HepG2 (cell line): Measurements from ENCODE around the gene ERC1. TPM values are rescaled to one million over a fixed set of nuclear protein-coding genes. Genes with fewer than 3 reads are reported as not detected.

Experiments
- ATAC-seq: fragments of 200-7000 bp; cut with Tn5 transposase; 3 replicates; pipeline ENCODE4 v1.9.1; 2020; ENCODE audit warnings: mild to moderate bottlenecking, moderate library complexity
- BruUV-seq: library from RNA; stranded (reverse); fragments of 400-500 nt; replicated peaks from 2 replicates; lab custom pipeline; 2021; lab: Mats Ljungman, UMichigan
- CTCF ChIA-PET: fragments of 300-600 bp; formaldehyde crosslinking; extraction: SDS; loops from one replicate; lab custom pipeline; 2021; ENCODE audit warnings: low total read pairs, inconsistent platforms, low intra/inter-chr PET ratio; lab: Yijun Ruan, JAX
- POLR2A ChIA-PET: fragments of 350-600 bp; sonication (Branson Sonifier 250); formaldehyde crosslinking; loops from one replicate; lab custom pipeline; 2020; ENCODE audit warnings: antibody characterized with exemption, inconsistent platforms; lab: Yijun Ruan, JAX
- DNase-seq: peaks from one replicate; pipeline ENCODE4 v3.0.0-alpha.2; 2015; ENCODE audit warnings: low spot score
- FAIRE-seq: peaks from 3 replicates; lab custom pipeline; 2011; peaks lifted over from hg19 to GRCh38; lab: Jason Lieb, UNC
- H2AFZ ChIP-seq: one replicate; pipeline ENCODE4 v1.6.1; 2011; ENCODE audit warnings: low read length, inconsistent platforms
- H3K27ac ChIP-seq: fragments of 300-600 bp; 3 replicates; pipeline ENCODE4 v1.8.0; 2011; ENCODE audit warnings: mixed run types, mild to moderate bottlenecking, mixed read lengths, low read length, inconsistent platforms; ENCODE audit not compliant: insufficient read depth; ENCODE audit errors: extremely low read length
- H3K27me3 ChIP-seq, 2 experiments: fragments of 200-600 bp in 1 of 2; 2 replicates in 1 of 2; 3 replicates in 1 of 2; pipeline versions ENCODE4 v1.6.0 to v1.8.0; 2011; ENCODE audit warnings: low read length in 2 of 2, mild to moderate bottlenecking in 2 of 2, moderate library complexity in 2 of 2, inconsistent platforms in 1 of 2; ENCODE audit not compliant: insufficient read depth in 2 of 2, control insufficient read depth in 1 of 2
- H3K36me3 ChIP-seq, 2 experiments: fragments of 200-600 bp in 1 of 2; replicated peaks in 1 of 2; 2 replicates in 1 of 2; 3 replicates in 1 of 2; pipeline versions ENCODE4 v1.5.1 to v1.8.0; 2011; ENCODE audit warnings: low read length in 2 of 2, inconsistent platforms in 1 of 2; ENCODE audit not compliant: insufficient read depth in 2 of 2, control insufficient read depth in 1 of 2
- H3K4me1 ChIP-seq: 2 replicates; pipeline ENCODE4 v1.5.1; 2012; ENCODE audit warnings: low read length, inconsistent platforms; ENCODE audit not compliant: insufficient read depth
- H3K4me2 ChIP-seq: 2 replicates; pipeline ENCODE4 v1.6.0; 2011; ENCODE audit warnings: low read depth, low read length, inconsistent platforms
- H3K4me3 ChIP-seq, 3 experiments: fragments of 200-600 bp in 1 of 3; sonication (generic), shearing (Covaris generic) in 1 of 3; replicated peaks in 1 of 3; 2 replicates each; pipeline ENCODE4 v1.5.1; 2011 to 2016; ENCODE audit warnings: low read length in 3 of 3, inconsistent platforms in 2 of 3, low read depth in 2 of 3, mild to moderate bottlenecking in 2 of 3, control low read depth in 1 of 3, mixed read lengths in 1 of 3; ENCODE audit not compliant: insufficient read depth in 1 of 3
- H3K79me2 ChIP-seq: one replicate; pipeline ENCODE4 v1.6.1; 2011; ENCODE audit warnings: low read length, inconsistent platforms; ENCODE audit not compliant: insufficient read depth
- H3K9ac ChIP-seq: 2 replicates; pipeline ENCODE4 v1.6.0; 2011; ENCODE audit warnings: mild to moderate bottlenecking, low read depth, low read length, inconsistent platforms; ENCODE audit not compliant: insufficient read depth
- H3K9me3 ChIP-seq: 2 replicates; pipeline ENCODE4 v1.5.1; 2012; ENCODE audit warnings: mild to moderate bottlenecking, low read length
- H4K20me1 ChIP-seq: 2 replicates; pipeline ENCODE4 v1.6.0; 2011; ENCODE audit warnings: inconsistent platforms, mild to moderate bottlenecking, low read length, moderate library complexity; ENCODE audit not compliant: insufficient read depth
- RFX1 ChIP-seq: fragments of 450-650 bp; IDR thresholded peaks from 2 replicates; pipeline ENCODE4 v1.6.1; 2017
- WGBS: methylation state at CpG from one replicate; pipeline ENCODE4 v1.1.6; 2017; ENCODE audit warnings: low lambda C conversion rate; 5-methylcytosine and 5-hydroxymethylcytosine counted together
- in situ Hi-C: cut with HindIII; loops from 2 replicates; pipeline ENCODE4 v1.10.0; 2017; ENCODE audit warnings: low pct_unique_long_range_greater_than_20kb; ENCODE audit not compliant: extremely low pct_ligation_motif_present
- intact Hi-C: fragments of 100-400 bp; cut with micrococcal nuclease; formaldehyde crosslinking; loops from one replicate; pipeline ENCODE4 v1.10.0; 2022; ENCODE audit not compliant: unreplicated experiment
- polyA plus RNA-seq, 8 experiments: library from polyadenylated mRNA; depleted of rRNA in 3 of 8; stranded (reverse) in 7 of 8; unstranded in 1 of 8; fragments of >200 nt; fragmentation: Illumina TruSeq in 4 of 8; extraction: Trizol in 4 of 8; gene quantifications; 2 replicates each; pipeline versions ENCODE4 v1.2.1 to v1.2.3, GENCODE V29; 2011 to 2016; ENCODE audit warnings: low read depth in 4 of 8, missing spikeins in 1 of 8, mixed read lengths in 1 of 8; ENCODE audit not compliant: insufficient read depth in 1 of 8
- total RNA-seq, 5 experiments: library from RNA; depleted of rRNA; stranded (reverse); fragments of >200 nt; fragmentation: Illumina TruSeq; extraction: Trizol; gene quantifications; 2 replicates each; pipeline ENCODE4 v1.2.3, GENCODE V29; 2016; ENCODE audit warnings: low read depth in 1 of 5
- TF ChIP-seq, protein P1 (sequence below): sonication (generic); formaldehyde crosslinking; IDR thresholded peaks from 2 replicates; pipeline ENCODE4 v1.4.0; 2020; ENCODE audit warnings: mild to moderate bottlenecking, missing genetic modification reagents
- TF ChIP-seq, protein P2 (sequence below): sonication (generic); formaldehyde crosslinking; IDR thresholded peaks from 2 replicates; pipeline ENCODE4 v1.4.0; 2020; ENCODE audit warnings: missing genetic modification reagents, borderline replicate concordance

Gene ERC1
- total and polyA plus RNA-seq, 2 of the 13 experiments (the other 11 are each of a cell fraction or from before 2014, with no cell fraction given): 6.1 to 12.4 TPM

GRCh38 chr12:1083889-1084262 is 92.9 kb downstream of the ERC1 start:
- TF ChIP-seq, protein P1, sequence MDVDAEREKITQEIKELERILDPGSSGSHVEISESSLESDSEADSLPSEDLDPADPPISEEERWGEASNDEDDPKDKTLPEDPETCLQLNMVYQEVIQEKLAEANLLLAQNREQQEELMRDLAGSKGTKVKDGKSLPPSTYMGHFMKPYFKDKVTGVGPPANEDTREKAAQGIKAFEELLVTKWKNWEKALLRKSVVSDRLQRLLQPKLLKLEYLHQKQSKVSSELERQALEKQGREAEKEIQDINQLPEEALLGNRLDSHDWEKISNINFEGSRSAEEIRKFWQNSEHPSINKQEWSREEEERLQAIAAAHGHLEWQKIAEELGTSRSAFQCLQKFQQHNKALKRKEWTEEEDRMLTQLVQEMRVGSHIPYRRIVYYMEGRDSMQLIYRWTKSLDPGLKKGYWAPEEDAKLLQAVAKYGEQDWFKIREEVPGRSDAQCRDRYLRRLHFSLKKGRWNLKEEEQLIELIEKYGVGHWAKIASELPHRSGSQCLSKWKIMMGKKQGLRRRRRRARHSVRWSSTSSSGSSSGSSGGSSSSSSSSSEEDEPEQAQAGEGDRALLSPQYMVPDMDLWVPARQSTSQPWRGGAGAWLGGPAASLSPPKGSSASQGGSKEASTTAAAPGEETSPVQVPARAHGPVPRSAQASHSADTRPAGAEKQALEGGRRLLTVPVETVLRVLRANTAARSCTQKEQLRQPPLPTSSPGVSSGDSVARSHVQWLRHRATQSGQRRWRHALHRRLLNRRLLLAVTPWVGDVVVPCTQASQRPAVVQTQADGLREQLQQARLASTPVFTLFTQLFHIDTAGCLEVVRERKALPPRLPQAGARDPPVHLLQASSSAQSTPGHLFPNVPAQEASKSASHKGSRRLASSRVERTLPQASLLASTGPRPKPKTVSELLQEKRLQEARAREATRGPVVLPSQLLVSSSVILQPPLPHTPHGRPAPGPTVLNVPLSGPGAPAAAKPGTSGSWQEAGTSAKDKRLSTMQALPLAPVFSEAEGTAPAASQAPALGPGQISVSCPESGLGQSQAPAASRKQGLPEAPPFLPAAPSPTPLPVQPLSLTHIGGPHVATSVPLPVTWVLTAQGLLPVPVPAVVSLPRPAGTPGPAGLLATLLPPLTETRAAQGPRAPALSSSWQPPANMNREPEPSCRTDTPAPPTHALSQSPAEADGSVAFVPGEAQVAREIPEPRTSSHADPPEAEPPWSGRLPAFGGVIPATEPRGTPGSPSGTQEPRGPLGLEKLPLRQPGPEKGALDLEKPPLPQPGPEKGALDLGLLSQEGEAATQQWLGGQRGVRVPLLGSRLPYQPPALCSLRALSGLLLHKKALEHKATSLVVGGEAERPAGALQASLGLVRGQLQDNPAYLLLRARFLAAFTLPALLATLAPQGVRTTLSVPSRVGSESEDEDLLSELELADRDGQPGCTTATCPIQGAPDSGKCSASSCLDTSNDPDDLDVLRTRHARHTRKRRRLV (CRISPR knock-in tag): no peak
- peak; percentile 27; the same call in 1 of the 2 replicates for TF ChIP-seq RFX1
- TF ChIP-seq, protein P2, sequence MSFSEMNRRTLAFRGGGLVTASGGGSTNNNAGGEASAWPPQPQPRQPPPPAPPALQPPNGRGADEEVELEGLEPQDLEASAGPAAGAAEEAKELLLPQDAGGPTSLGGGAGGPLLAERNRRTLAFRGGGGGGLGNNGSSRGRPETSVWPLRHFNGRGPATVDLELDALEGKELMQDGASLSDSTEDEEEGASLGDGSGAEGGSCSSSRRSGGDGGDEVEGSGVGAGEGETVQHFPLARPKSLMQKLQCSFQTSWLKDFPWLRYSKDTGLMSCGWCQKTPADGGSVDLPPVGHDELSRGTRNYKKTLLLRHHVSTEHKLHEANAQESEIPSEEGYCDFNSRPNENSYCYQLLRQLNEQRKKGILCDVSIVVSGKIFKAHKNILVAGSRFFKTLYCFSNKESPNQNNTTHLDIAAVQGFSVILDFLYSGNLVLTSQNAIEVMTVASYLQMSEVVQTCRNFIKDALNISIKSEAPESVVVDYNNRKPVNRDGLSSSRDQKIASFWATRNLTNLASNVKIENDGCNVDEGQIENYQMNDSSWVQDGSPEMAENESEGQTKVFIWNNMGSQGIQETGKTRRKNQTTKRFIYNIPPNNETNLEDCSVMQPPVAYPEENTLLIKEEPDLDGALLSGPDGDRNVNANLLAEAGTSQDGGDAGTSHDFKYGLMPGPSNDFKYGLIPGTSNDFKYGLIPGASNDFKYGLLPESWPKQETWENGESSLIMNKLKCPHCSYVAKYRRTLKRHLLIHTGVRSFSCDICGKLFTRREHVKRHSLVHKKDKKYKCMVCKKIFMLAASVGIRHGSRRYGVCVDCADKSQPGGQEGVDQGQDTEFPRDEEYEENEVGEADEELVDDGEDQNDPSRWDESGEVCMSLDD (CRISPR knock-in tag): no peak
- DNase-seq: peak; percentile 28
- Histone ChIP-seq H3K27ac (no peak overlapping the region), H3K4me1 (no peaks in the 10 kb centered on the region), H3K79me2 (no peaks in the 10 kb centered on the region), H3K4me3 (no peak overlapping the region), H3K9ac (no peak overlapping the region), H3K4me2 (no peak overlapping the region), H3K36me3 (no peaks in the 10 kb centered on the region), H2AFZ (no peak overlapping the region), H3K27me3 (no peaks in the 10 kb centered on the region), H3K9me3 (no peaks in the 10 kb centered on the region), H4K20me1 (no peaks in the 10 kb centered on the region)
- no peak for FAIRE-seq
- BruUV-seq: TSS peak; percentile 68
- ATAC-seq: no peak
- ChIA-PET CTCF (no interaction called here), POLR2A (no interaction called here)
- intact Hi-C loops: no loop called here
- WGBS: 80% methylated on average over 3 of the region's 3 CpGs
- in situ Hi-C loops: loop anchor here (25.0 kb wide), 1 partner anchor 522 kb away; no protein-coding TSS in a partner anchor
